Upper lobe of left lung (tissue), 6 donors: ENCODE measurements around the gene CNNM4. TPM values are rescaled to one million over a fixed set of nuclear protein-coding genes. Genes with fewer than 3 reads are reported as not detected.
A peak's percentile ranks its signal among the peaks of the same experiment; 100 is the strongest.

Source experiments
- ATAC-seq, 2 donors: fragments of 200-7000 bp; cut with Tn5 transposase; one replicate each; pipeline ENCODE4 v1.9.1; 2022; ENCODE audit warnings: mild to moderate bottlenecking in 2 of 2, moderate library complexity in 2 of 2; ENCODE audit not compliant: low FRiP score in 2 of 2
- DNase-seq, 2 donors: peaks; one replicate each; pipeline ENCODE4 v3.0.0-alpha.2; 2019 to 2020
- H3K27ac ChIP-seq, 4 donors: fragments of 200-600 bp; sonication (generic); one replicate each; pipeline ENCODE4 v1.5.1; 2016 to 2019
- H3K27me3 ChIP-seq, 4 donors: fragments of 200-600 bp; sonication (generic); one replicate each; pipeline ENCODE4 v1.5.1; 2017 to 2019
- H3K36me3 ChIP-seq, 4 donors: fragments of 200-600 bp; sonication (generic); one replicate each; pipeline ENCODE4 v1.5.1; 2016 to 2019
- H3K4me1 ChIP-seq, 4 donors: fragments of 200-600 bp; sonication (generic); one replicate each; pipeline ENCODE4 v1.5.1; 2018 to 2019
- H3K4me3 ChIP-seq, 4 donors: fragments of 200-600 bp; sonication (generic); one replicate each; pipeline ENCODE4 v1.5.1; 2017 to 2019; ENCODE audit warnings: mild to moderate bottlenecking in 2 of 4, moderate library complexity in 1 of 4
- H3K9me3 ChIP-seq, 4 donors: fragments of 200-600 bp; sonication (generic); one replicate each; pipeline ENCODE4 v1.5.1; 2018 to 2019
- EP300 ChIP-seq, 4 donors: sonication (generic); formaldehyde crosslinking; IDR thresholded peaks; one replicate each; pipeline ENCODE4 v1.5.1; 2017; ENCODE audit warnings: antibody characterized with exemption in 4 of 4, control low read depth in 2 of 4
- POLR2A ChIP-seq, 4 donors: fragments of 450-650 bp; IDR thresholded peaks; one replicate each; pipeline ENCODE4 v1.5.1; 2016 to 2017; ENCODE audit warnings: antibody characterized with exemption in 4 of 4, mild to moderate bottlenecking in 2 of 4
- POLR2AphosphoS5 ChIP-seq, 2 donors: sonication (generic); formaldehyde crosslinking; IDR thresholded peaks; one replicate each; pipeline ENCODE4 v1.5.1; 2017; ENCODE audit warnings: antibody characterized with exemption in 2 of 2
- WGBS, 2 donors: methylation state at CpG; one replicate each; pipeline ENCODE4 v1.1.5; 2017 to 2018; 5-methylcytosine and 5-hydroxymethylcytosine counted together
- total RNA-seq, 6 donors: library from RNA; depleted of rRNA in 4 of 6; stranded (reverse); fragments of >200 nt in 4 of 6; gene quantifications; one replicate each; pipeline versions ENCODE4 v1.1.0 to v1.2.1, GENCODE V29; 2016 to 2021
- TF ChIP-seq, protein P1 (sequence below), 6 experiments: fragments of 450-650 bp in 4 of 6; fragments of 200-600 bp in 2 of 6; sonication (generic) in 2 of 6; IDR thresholded peaks; one replicate each; pipeline ENCODE4 v1.5.1; 2016 to 2019; ENCODE audit warnings: antibody characterized with exemption in 6 of 6
- donor health status: DM: no; HTN: no; CAD: no; lungs with moderate emphysema.
- donor health status: DM: no; HTN: yes; CAD: no; lungs with severe emphysema.

CNNM4 gene
- total RNA-seq, 6 donors from 2014 or later: 12.8 to 26.9 (median 22.1) TPM

DNA sequence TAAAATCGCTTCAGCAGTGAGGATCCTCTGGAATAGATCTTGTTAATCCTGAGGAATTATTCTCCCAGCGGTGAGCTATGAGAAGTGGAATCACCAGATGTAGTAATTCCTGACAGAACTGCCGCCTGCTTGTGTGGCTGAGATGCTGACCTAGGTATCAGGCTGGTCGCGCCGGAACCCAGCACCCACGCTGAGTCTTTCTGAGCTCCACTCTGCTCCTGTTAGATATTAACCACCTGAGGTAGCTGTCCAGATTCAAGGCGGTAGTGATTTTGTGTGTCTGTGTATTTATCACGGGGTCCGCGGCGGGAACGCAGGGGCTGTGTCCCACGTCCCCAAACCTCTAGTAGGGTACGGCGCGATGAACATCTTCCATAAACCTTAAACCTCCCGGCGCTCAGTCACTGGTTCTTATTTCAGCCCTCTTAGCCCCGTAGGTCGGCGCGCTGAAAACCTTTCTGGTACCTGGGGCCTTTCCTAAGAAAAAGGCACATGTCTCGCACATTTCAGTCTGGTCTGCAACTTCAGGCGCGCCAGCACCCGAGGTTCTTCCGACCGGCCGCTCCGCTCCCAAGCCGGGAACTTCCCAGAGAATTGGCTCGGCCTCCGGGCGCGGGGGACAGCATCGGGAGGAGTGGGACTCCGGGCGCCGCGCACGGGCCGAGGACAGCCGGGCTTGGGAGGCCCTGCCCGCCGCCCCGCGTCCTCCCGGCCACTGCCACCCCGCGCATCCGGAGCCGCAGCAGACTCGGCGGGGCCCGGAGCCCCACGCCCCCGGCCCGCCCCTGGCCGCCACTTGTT, 54.8 kb downstream of the CNNM4 start:
- Histone ChIP-seq H3K4me3 (peak overlapping the region; percentile 24 to 94 (median 76)), H3K9me3 (no peaks in the 10 kb centered on the region), H3K27ac (peak overlapping the region; percentile 86 to 98 (median 89)), H3K27me3 (no peaks in the 10 kb centered on the region), H3K4me1 (peaks cover 38 to 46% (median 41%) of the 10 kb centered on the region in 4 donors), H3K36me3 (peaks cover 0 to 6% (median 2%) of the 10 kb centered on the region in 4 donors)
- TF ChIP-seq, protein P1, sequence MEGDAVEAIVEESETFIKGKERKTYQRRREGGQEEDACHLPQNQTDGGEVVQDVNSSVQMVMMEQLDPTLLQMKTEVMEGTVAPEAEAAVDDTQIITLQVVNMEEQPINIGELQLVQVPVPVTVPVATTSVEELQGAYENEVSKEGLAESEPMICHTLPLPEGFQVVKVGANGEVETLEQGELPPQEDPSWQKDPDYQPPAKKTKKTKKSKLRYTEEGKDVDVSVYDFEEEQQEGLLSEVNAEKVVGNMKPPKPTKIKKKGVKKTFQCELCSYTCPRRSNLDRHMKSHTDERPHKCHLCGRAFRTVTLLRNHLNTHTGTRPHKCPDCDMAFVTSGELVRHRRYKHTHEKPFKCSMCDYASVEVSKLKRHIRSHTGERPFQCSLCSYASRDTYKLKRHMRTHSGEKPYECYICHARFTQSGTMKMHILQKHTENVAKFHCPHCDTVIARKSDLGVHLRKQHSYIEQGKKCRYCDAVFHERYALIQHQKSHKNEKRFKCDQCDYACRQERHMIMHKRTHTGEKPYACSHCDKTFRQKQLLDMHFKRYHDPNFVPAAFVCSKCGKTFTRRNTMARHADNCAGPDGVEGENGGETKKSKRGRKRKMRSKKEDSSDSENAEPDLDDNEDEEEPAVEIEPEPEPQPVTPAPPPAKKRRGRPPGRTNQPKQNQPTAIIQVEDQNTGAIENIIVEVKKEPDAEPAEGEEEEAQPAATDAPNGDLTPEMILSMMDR (IDR thresholded peaks at IDR 0.05): no peak
- peak in 1 of 4 donors; percentile 26 for TF ChIP-seq POLR2A (IDR thresholded peaks at IDR 0.05)
- DNase-seq (no peak), ATAC-seq (no peak)
- whole genome bisulfite sequencing, 2 donors: 1 to 2% methylated on average over 26 to 37 of the region's 60 CpGs

DNA sequence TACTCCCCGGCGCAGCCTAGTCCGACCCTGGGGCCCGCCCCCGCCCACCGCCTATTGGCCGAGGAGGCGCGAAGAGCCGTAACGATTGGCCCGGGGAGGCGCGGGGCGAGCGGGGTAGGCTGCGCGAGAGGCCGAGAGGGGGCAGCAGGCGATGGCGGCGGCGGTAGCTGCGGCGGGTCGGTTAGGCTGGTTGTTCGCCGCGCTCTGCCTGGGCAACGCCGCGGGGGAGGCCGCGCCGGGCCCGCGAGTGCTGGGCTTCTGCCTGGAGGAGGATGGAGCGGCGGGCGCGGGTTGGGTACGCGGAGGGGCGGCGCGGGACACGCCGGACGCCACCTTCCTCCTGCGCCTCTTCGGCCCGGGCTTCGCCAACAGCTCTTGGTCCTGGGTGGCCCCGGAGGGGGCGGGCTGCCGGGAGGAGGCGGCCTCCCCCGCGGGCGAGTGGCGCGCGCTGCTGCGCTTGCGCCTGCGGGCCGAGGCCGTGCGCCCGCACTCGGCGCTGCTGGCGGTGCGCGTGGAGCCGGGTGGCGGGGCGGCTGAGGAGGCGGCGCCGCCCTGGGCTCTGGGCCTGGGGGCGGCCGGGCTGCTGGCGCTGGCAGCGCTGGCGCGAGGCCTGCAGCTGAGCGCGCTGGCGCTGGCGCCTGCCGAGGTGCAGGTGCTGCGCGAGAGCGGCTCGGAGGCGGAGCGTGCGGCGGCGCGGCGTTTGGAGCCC, 55.6 kb downstream of the CNNM4 start, which contains the start of gene CNNM3:
Gene CNNM3 (plus strand): TSS at position 142 of the 709 bp plus-strand sequence. CDS start 10 bp downstream, at position 152.
- ATAC-seq (peak; percentile 98 to 99), DNase-seq (peak; percentile 97 to 100)
- WGBS, 2 donors: 0% methylated on average over 21 of the region's 103 CpGs; no CpG with 5 or more reads in 1 of the 2 donors
- H3K27ac ChIP-seq: peak within 1 kb of the TSS; percentile 86 to 98 (median 89)
- TF ChIP-seq POLR2A (IDR thresholded peaks at IDR 0.05) (peak in 3 of 4 donors; percentile 55 to 96 (median 84)), EP300 (IDR thresholded peaks at IDR 0.05) (no peak), POLR2AphosphoS5 (IDR thresholded peaks at IDR 0.05) (peak; percentile 72 to 89)
- TF ChIP-seq, protein P1 (IDR thresholded peaks at IDR 0.05): peak; percentile 56 to 94 (median 88)
- peak within 1 kb of the TSS; percentile 49 to 94 (median 76) for H3K4me3 ChIP-seq
- no peaks in the 10 kb centered on the region for H3K27me3 ChIP-seq
- peaks cover 0 to 5% (median 0%) of the 10 kb centered on the region in 4 donors for H3K36me3 ChIP-seq
- peaks cover 39 to 54% (median 47%) of the 10 kb centered on the region in 4 donors for H3K4me1 ChIP-seq
- no peaks in the 10 kb centered on the region for H3K9me3 ChIP-seq

DNA sequence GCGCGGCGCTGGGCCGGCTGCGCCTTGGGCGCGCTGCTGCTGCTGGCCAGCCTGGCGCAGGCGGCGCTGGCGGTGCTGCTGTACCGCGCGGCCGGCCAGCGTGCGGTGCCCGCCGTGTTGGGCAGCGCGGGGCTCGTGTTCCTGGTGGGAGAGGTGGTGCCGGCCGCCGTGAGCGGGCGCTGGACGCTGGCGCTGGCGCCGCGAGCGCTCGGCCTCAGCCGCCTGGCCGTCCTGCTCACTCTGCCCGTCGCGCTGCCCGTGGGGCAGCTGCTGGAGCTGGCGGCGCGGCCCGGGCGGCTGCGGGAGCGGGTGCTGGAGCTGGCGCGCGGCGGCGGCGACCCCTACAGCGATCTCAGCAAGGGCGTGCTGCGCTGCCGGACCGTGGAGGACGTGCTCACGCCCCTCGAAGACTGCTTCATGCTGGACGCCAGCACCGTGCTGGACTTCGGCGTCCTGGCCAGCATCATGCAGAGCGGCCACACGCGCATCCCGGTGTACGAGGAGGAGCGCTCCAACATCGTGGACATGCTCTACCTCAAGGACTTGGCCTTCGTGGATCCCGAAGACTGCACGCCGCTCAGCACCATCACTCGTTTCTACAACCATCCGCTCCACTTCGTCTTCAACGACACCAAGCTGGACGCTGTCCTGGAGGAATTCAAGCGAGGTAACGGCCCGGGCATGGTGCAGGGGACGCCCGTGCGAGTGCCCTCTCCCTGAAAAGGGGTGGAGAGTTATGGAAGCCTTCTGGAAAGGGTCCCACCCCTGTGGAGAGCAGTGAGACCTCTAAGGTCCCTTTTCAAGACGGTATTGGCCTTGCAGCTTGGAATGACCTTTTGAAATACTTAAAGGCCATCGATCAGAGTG, 56.4 kb downstream of the CNNM4 start:
- no peak for TF ChIP-seq POLR2AphosphoS5 (IDR thresholded peaks at IDR 0.05)
- TF ChIP-seq, protein P1 (IDR thresholded peaks at IDR 0.05): no peak
- TF ChIP-seq POLR2A (IDR thresholded peaks at IDR 0.05): no peak
- no peak for TF ChIP-seq EP300 (IDR thresholded peaks at IDR 0.05)
- no peaks in the 10 kb centered on the region for H3K27me3 ChIP-seq
- peaks cover 0 to 5% (median 0%) of the 10 kb centered on the region in 4 donors for H3K36me3 ChIP-seq
- H3K4me1 ChIP-seq: peaks cover 39 to 55% (median 47%) of the 10 kb centered on the region in 4 donors
- H3K4me3 ChIP-seq: peak overlapping the region; percentile 41 to 94 (median 76)
- peak overlapping the region in 1 of 4 donors; percentile 98 for H3K27ac ChIP-seq
- 4% methylated on average over 5 to 13 of the region's 89 CpGs for WGBS, 2 donors
- DNase-seq (no peak), ATAC-seq (peak in 1 of 2 donors; percentile 9)
- H3K9me3 ChIP-seq: no peaks in the 10 kb centered on the region

DNA sequence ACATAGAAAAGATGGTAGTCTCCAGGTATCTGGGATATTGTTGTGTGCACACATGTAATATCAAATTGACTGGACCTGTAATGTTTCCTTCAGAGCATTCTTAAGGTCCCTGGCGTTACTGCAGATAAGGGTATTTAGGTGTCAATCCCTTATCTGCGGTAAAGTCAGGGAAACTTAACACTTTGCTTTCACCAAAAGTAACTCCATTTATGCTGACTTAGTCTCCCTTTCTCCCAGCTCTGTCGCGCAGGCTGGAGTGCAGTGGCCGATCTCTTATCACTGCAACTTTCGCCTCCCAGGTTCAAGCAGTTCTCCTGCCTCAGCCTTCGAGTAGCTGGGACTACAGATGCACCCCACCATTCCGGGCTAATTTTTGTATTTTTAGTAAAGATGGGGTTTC, 57.2 kb downstream of the CNNM4 start:
- no peak overlapping the region for H3K27ac ChIP-seq
- H3K27me3 ChIP-seq: no peaks in the 10 kb centered on the region
- ATAC-seq (no peak), DNase-seq (no peak)
- H3K36me3 ChIP-seq: peaks cover 0 to 7% (median 2%) of the 10 kb centered on the region in 4 donors
- H3K9me3 ChIP-seq: no peaks in the 10 kb centered on the region
- peaks cover 39 to 55% (median 47%) of the 10 kb centered on the region in 4 donors for H3K4me1 ChIP-seq
- peak overlapping the region in 3 of 4 donors; percentile 75 to 94 (median 77) for H3K4me3 ChIP-seq
- WGBS, 2 donors: 75 to 84% methylated on average over 8 of the region's 8 CpGs
- TF ChIP-seq POLR2AphosphoS5 (IDR thresholded peaks at IDR 0.05) (no peak), POLR2A (IDR thresholded peaks at IDR 0.05) (no peak), EP300 (IDR thresholded peaks at IDR 0.05) (no peak)
- TF ChIP-seq, protein P1 (IDR thresholded peaks at IDR 0.05): no peak
